ENCODE measurements around the gene USP46.

- TF ChIP-seq ZNF121 (CRISPR knock-in tag; IDR thresholded peaks at IDR 0.05) (no peak), USF2 (CRISPR knock-in tag; IDR thresholded peaks at IDR 0.05) (no peak), RELA (CRISPR knock-in tag; IDR thresholded peaks at IDR 0.05; ENCODE audit: borderline replicate concordance) (no peak), ZNF396 (CRISPR knock-in tag; IDR thresholded peaks at IDR 0.05; ENCODE audit: borderline replicate concordance) (no peak), E2F4 (CRISPR knock-in tag; IDR thresholded peaks at IDR 0.05; ENCODE audit: borderline replicate concordance, low read depth) (no peak), MXD4 (CRISPR knock-in tag; IDR thresholded peaks at IDR 0.05; ENCODE audit: borderline replicate concordance) (no peak)
- TF ChIP-seq, protein P1, sequence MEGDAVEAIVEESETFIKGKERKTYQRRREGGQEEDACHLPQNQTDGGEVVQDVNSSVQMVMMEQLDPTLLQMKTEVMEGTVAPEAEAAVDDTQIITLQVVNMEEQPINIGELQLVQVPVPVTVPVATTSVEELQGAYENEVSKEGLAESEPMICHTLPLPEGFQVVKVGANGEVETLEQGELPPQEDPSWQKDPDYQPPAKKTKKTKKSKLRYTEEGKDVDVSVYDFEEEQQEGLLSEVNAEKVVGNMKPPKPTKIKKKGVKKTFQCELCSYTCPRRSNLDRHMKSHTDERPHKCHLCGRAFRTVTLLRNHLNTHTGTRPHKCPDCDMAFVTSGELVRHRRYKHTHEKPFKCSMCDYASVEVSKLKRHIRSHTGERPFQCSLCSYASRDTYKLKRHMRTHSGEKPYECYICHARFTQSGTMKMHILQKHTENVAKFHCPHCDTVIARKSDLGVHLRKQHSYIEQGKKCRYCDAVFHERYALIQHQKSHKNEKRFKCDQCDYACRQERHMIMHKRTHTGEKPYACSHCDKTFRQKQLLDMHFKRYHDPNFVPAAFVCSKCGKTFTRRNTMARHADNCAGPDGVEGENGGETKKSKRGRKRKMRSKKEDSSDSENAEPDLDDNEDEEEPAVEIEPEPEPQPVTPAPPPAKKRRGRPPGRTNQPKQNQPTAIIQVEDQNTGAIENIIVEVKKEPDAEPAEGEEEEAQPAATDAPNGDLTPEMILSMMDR (IDR thresholded peaks at IDR 0.05): no peak
- TF ChIP-seq, protein P2, sequence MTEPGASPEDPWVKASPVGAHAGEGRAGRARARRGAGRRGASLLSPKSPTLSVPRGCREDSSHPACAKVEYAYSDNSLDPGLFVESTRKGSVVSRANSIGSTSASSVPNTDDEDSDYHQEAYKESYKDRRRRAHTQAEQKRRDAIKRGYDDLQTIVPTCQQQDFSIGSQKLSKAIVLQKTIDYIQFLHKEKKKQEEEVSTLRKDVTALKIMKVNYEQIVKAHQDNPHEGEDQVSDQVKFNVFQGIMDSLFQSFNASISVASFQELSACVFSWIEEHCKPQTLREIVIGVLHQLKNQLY (CRISPR knock-in tag; IDR thresholded peaks at IDR 0.05): no peak
- TF ChIP-seq, protein P3, sequence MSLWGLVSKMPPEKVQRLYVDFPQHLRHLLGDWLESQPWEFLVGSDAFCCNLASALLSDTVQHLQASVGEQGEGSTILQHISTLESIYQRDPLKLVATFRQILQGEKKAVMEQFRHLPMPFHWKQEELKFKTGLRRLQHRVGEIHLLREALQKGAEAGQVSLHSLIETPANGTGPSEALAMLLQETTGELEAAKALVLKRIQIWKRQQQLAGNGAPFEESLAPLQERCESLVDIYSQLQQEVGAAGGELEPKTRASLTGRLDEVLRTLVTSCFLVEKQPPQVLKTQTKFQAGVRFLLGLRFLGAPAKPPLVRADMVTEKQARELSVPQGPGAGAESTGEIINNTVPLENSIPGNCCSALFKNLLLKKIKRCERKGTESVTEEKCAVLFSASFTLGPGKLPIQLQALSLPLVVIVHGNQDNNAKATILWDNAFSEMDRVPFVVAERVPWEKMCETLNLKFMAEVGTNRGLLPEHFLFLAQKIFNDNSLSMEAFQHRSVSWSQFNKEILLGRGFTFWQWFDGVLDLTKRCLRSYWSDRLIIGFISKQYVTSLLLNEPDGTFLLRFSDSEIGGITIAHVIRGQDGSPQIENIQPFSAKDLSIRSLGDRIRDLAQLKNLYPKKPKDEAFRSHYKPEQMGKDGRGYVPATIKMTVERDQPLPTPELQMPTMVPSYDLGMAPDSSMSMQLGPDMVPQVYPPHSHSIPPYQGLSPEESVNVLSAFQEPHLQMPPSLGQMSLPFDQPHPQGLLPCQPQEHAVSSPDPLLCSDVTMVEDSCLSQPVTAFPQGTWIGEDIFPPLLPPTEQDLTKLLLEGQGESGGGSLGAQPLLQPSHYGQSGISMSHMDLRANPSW (CRISPR knock-in tag; conservative IDR thresholded peaks at IDR 0.05; ENCODE audit: low read depth): no peak
- TF ChIP-seq, protein P4, sequence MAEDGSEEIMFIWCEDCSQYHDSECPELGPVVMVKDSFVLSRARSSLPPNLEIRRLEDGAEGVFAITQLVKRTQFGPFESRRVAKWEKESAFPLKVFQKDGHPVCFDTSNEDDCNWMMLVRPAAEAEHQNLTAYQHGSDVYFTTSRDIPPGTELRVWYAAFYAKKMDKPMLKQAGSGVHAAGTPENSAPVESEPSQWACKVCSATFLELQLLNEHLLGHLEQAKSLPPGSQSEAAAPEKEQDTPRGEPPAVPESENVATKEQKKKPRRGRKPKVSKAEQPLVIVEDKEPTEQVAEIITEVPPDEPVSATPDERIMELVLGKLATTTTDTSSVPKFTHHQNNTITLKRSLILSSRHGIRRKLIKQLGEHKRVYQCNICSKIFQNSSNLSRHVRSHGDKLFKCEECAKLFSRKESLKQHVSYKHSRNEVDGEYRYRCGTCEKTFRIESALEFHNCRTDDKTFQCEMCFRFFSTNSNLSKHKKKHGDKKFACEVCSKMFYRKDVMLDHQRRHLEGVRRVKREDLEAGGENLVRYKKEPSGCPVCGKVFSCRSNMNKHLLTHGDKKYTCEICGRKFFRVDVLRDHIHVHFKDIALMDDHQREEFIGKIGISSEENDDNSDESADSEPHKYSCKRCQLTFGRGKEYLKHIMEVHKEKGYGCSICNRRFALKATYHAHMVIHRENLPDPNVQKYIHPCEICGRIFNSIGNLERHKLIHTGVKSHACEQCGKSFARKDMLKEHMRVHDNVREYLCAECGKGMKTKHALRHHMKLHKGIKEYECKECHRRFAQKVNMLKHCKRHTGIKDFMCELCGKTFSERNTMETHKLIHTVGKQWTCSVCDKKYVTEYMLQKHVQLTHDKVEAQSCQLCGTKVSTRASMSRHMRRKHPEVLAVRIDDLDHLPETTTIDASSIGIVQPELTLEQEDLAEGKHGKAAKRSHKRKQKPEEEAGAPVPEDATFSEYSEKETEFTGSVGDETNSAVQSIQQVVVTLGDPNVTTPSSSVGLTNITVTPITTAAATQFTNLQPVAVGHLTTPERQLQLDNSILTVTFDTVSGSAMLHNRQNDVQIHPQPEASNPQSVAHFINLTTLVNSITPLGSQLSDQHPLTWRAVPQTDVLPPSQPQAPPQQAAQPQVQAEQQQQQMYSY (CRISPR knock-in tag; IDR thresholded peaks at IDR 0.05): no peak
These were observed 21.3 kb upstream of the USP46 start for GRCh38 chr4:52680381-52680780.
